C4-2B (cell line): ENCODE measurements around the gene SLCO3A1.

Experiments
- H3K27ac ChIP-seq: fragments of 450-650 bp; 2 replicates; pipeline ENCODE4 v1.5.1; 2017
- CTCF ChIP-seq: fragments of 450-650 bp; conservative IDR thresholded peaks from 2 replicates; pipeline ENCODE4 v1.5.1; 2017; ENCODE audit warnings: mild to moderate bottlenecking
- ZFX ChIP-seq: fragments of 450-650 bp; IDR thresholded peaks from 2 replicates; pipeline ENCODE4 v1.6.1; 2017

Gene SLCO3A1

GRCh38 chr15:92146511-92147150 lies 293.1 kb downstream of the SLCO3A1 start:
- TF ChIP-seq ZFX: no peak
- TF ChIP-seq CTCF: no peak
- H3K27ac ChIP-seq: no peak overlapping the region

- no peak overlapping the region for H3K27ac ChIP-seq
- TF ChIP-seq ZFX (no peak), CTCF (no peak)
These were observed 295.5 kb downstream of the SLCO3A1 start for GRCh38 chr15:92149029-92149428.

- no peak for TF ChIP-seq CTCF
- no peak for TF ChIP-seq ZFX
- no peak overlapping the region for H3K27ac ChIP-seq
These were observed 296.0 kb downstream of the SLCO3A1 start for GRCh38 chr15:92149465-92149864.

GRCh38 chr15:92151168-92151567 lies 297.7 kb downstream of the SLCO3A1 start:
- no peak overlapping the region for H3K27ac ChIP-seq
- no peak for TF ChIP-seq CTCF
- no peak for TF ChIP-seq ZFX

GRCh38 chr15:92151741-92152140 lies 298.2 kb downstream of the SLCO3A1 start:
- TF ChIP-seq ZFX (no peak), CTCF (no peak)
- no peak overlapping the region for H3K27ac ChIP-seq

- H3K27ac ChIP-seq: no peak overlapping the region
- TF ChIP-seq CTCF (no peak), ZFX (no peak)
These were observed 299.5 kb downstream of the SLCO3A1 start for GRCh38 chr15:92152983-92153382.

- no peak for TF ChIP-seq ZFX
- no peak for TF ChIP-seq CTCF
- no peak overlapping the region for H3K27ac ChIP-seq
These were observed 300.1 kb downstream of the SLCO3A1 start for GRCh38 chr15:92153620-92154019.
